HAP-1 (cell line): Measurements from ENCODE around the gene HSD17B7.
"Not testable (repeated sequence)": the region's sequence is repeated elsewhere in the genome, so short reads cannot be mapped to it uniquely, and the experiment has no call there.

ENCODE experiments used
- DNase-seq, 2 experiments: peaks; one replicate each; pipeline ENCODE4 v3.0.0-alpha.2; 2016 to 2020; ENCODE audit warnings: low spot score in 2 of 2
- H3K27me3 ChIP-seq: fragments of 250-450 bp; sonication (Bioruptor Pico); 2 replicates; pipeline ENCODE4 v1.5.1; 2020; ENCODE audit warnings: low read depth, mild to moderate bottlenecking, moderate library complexity
- H3K36me3 ChIP-seq: fragments of 250-450 bp; sonication (Bioruptor Pico); replicated peaks from 2 replicates; pipeline ENCODE4 v1.5.1; 2020; ENCODE audit warnings: mild to moderate bottlenecking
- H3K4me1 ChIP-seq: fragments of 250-450 bp; sonication (Bioruptor Pico); 2 replicates; pipeline ENCODE4 v1.5.1; 2020; ENCODE audit warnings: mild to moderate bottlenecking
- H3K4me3 ChIP-seq: fragments of 250-450 bp; sonication (Bioruptor Pico); 2 replicates; pipeline ENCODE4 v1.5.1; 2020; ENCODE audit warnings: mild to moderate bottlenecking, moderate library complexity
- H3K9me3 ChIP-seq: fragments of 250-450 bp; sonication (Bioruptor Pico); 2 replicates; pipeline ENCODE4 v1.5.1; 2020; ENCODE audit warnings: mild to moderate bottlenecking, moderate library complexity
- in situ Hi-C: fragments of 300-500 bp; cut with MboI; formaldehyde crosslinking; loops from 3 replicates; pipeline ENCODE4 v1.14.3; 2020; ENCODE audit warnings: low sequenced_read_pairs, inconsistent platforms, mixed read lengths

Gene HSD17B7

GRCh38 chr1:162782671-162783070, 7.8 kb upstream of the HSD17B7 start:
- no peaks in the 10 kb centered on the region for H3K4me1 ChIP-seq
- in situ Hi-C loops = loop anchor here (25.0 kb wide), 1 partner anchor 170 kb away; no protein-coding TSS in a partner anchor
- H3K36me3 ChIP-seq = no peaks in the 10 kb centered on the region
- H3K4me3 ChIP-seq = no peak overlapping the region
- no peaks in the 10 kb centered on the region for H3K27me3 ChIP-seq
- no peak for DNase-seq
- H3K9me3 ChIP-seq = no peaks in the 10 kb centered on the region

GRCh38 chr1:162784926-162785325, 5.6 kb upstream of the HSD17B7 start:
- DNase-seq, H3K27me3 ChIP-seq, H3K4me1 ChIP-seq, H3K9me3 ChIP-seq, H3K36me3 ChIP-seq, H3K4me3 ChIP-seq: not testable (repeated sequence)
- in situ Hi-C loops = loop anchor here (25.0 kb wide), 1 partner anchor 173 kb away; no protein-coding TSS in a partner anchor

GRCh38 chr1:162788783-162789182, 1.7 kb upstream of the HSD17B7 start:
- H3K36me3 ChIP-seq, H3K27me3 ChIP-seq, H3K4me1 ChIP-seq, H3K4me3 ChIP-seq, DNase-seq, H3K9me3 ChIP-seq: not testable (repeated sequence)
- in situ Hi-C loops = loop anchor here (25.0 kb wide), 1 partner anchor 176 kb away; no protein-coding TSS in a partner anchor

- H3K9me3 ChIP-seq = not testable (repeated sequence)
- peak in 1 of 2 experiments; percentile 25 for DNase-seq
These were observed 469 bp downstream of the HSD17B7 start for GRCh38 chr1:162790985-162791357.

GRCh38 chr1:162794284-162794683, 3.8 kb downstream of the HSD17B7 start:
- H3K4me1 ChIP-seq, H3K36me3 ChIP-seq, H3K9me3 ChIP-seq, DNase-seq, H3K4me3 ChIP-seq, H3K27me3 ChIP-seq: not testable (repeated sequence)
- in situ Hi-C loops = loop anchor here (25.0 kb wide), 1 partner anchor 182 kb away; no protein-coding TSS in a partner anchor

More at GRCh38 chr1:162790985-162791357, 469 bp downstream of the HSD17B7 start:
- H3K4me3 ChIP-seq = peak overlapping the region; percentile 55
- H3K36me3 ChIP-seq, H3K27me3 ChIP-seq, H3K4me1 ChIP-seq: not testable (repeated sequence)
- in situ Hi-C loops = loop anchor here (25.0 kb wide), 1 partner anchor 179 kb away; no protein-coding TSS in a partner anchor

- not testable (repeated sequence) for H3K4me3 ChIP-seq, H3K27me3 ChIP-seq, H3K4me1 ChIP-seq, DNase-seq, H3K9me3 ChIP-seq
- H3K36me3 ChIP-seq = peaks cover 14% of the 10 kb centered on the region
- in situ Hi-C loops = loop anchor here (25.0 kb wide), 1 partner anchor 184 kb away; no protein-coding TSS in a partner anchor
These were observed 6.2 kb downstream of the HSD17B7 start for GRCh38 chr1:162796617-162797279.

GRCh38 chr1:162799995-162800830, 9.7 kb downstream of the HSD17B7 start:
- DNase-seq = peak; percentile 42 to 69
- H3K27me3 ChIP-seq, H3K4me3 ChIP-seq, H3K9me3 ChIP-seq, H3K4me1 ChIP-seq: not testable (repeated sequence)
- in situ Hi-C loops = loop anchor here (25.0 kb wide), 1 partner anchor 188 kb away; no protein-coding TSS in a partner anchor
- peaks cover 21% of the 10 kb centered on the region for H3K36me3 ChIP-seq

GRCh38 chr1:162807503-162807902, 17.0 kb downstream of the HSD17B7 start:
- H3K9me3 ChIP-seq, in situ Hi-C loops, H3K27me3 ChIP-seq, H3K4me1 ChIP-seq, DNase-seq, H3K4me3 ChIP-seq: not testable (repeated sequence)
- peaks cover 14% of the 10 kb centered on the region for H3K36me3 ChIP-seq

GRCh38 chr1:162812357-162812756, 21.9 kb downstream of the HSD17B7 start:
- H3K9me3 ChIP-seq, H3K4me3 ChIP-seq, DNase-seq, H3K27me3 ChIP-seq, H3K4me1 ChIP-seq, in situ Hi-C loops, H3K36me3 ChIP-seq: not testable (repeated sequence)

GRCh38 chr1:162818136-162818535, 27.6 kb downstream of the HSD17B7 start:
- in situ Hi-C loops, H3K27me3 ChIP-seq, H3K4me3 ChIP-seq, DNase-seq, H3K36me3 ChIP-seq, H3K9me3 ChIP-seq: not testable (repeated sequence)
- H3K4me1 ChIP-seq = peaks cover 15% of the 10 kb centered on the region

- not testable (repeated sequence) for DNase-seq
These were observed 28.2 kb downstream of the HSD17B7 start for GRCh38 chr1:162818666-162819065.

GRCh38 chr1:162822391-162823200, 32.1 kb downstream of the HSD17B7 start:
- DNase-seq = peak in 1 of 2 experiments; percentile 62
- Histone ChIP-seq H3K27me3 (no peaks in the 10 kb centered on the region), H3K36me3 (no peaks in the 10 kb centered on the region), H3K4me1 (peaks cover 15% of the 10 kb centered on the region), H3K4me3 (peak overlapping the region; percentile 30), H3K9me3 (no peaks in the 10 kb centered on the region)
- in situ Hi-C loops = no loop called here

More at GRCh38 chr1:162818666-162819065, 28.2 kb downstream of the HSD17B7 start:
- in situ Hi-C loops, H3K27me3 ChIP-seq, H3K36me3 ChIP-seq, H3K9me3 ChIP-seq, H3K4me3 ChIP-seq: not testable (repeated sequence)
- H3K4me1 ChIP-seq = peaks cover 15% of the 10 kb centered on the region

GRCh38 chr1:162823231-162823630, 32.7 kb downstream of the HSD17B7 start:
- Histone ChIP-seq H3K36me3 (no peaks in the 10 kb centered on the region), H3K9me3 (no peaks in the 10 kb centered on the region), H3K4me1 (peaks cover 15% of the 10 kb centered on the region), H3K27me3 (no peaks in the 10 kb centered on the region), H3K4me3 (no peak overlapping the region)
- in situ Hi-C loops = no loop called here
- DNase-seq = no peak
